Non-pigmented ciliary epithelial cell (primary cell): Measurements from ENCODE around the gene INTS1.
A peak's percentile ranks its signal among the peaks of the same experiment; 100 is the strongest.

Experiments used
- DNase-seq: peaks from one replicate; pipeline ENCODE4 v3.0.0-alpha.2; 2010; ENCODE audit warnings: low read depth

The INTS1 gene, protein sequence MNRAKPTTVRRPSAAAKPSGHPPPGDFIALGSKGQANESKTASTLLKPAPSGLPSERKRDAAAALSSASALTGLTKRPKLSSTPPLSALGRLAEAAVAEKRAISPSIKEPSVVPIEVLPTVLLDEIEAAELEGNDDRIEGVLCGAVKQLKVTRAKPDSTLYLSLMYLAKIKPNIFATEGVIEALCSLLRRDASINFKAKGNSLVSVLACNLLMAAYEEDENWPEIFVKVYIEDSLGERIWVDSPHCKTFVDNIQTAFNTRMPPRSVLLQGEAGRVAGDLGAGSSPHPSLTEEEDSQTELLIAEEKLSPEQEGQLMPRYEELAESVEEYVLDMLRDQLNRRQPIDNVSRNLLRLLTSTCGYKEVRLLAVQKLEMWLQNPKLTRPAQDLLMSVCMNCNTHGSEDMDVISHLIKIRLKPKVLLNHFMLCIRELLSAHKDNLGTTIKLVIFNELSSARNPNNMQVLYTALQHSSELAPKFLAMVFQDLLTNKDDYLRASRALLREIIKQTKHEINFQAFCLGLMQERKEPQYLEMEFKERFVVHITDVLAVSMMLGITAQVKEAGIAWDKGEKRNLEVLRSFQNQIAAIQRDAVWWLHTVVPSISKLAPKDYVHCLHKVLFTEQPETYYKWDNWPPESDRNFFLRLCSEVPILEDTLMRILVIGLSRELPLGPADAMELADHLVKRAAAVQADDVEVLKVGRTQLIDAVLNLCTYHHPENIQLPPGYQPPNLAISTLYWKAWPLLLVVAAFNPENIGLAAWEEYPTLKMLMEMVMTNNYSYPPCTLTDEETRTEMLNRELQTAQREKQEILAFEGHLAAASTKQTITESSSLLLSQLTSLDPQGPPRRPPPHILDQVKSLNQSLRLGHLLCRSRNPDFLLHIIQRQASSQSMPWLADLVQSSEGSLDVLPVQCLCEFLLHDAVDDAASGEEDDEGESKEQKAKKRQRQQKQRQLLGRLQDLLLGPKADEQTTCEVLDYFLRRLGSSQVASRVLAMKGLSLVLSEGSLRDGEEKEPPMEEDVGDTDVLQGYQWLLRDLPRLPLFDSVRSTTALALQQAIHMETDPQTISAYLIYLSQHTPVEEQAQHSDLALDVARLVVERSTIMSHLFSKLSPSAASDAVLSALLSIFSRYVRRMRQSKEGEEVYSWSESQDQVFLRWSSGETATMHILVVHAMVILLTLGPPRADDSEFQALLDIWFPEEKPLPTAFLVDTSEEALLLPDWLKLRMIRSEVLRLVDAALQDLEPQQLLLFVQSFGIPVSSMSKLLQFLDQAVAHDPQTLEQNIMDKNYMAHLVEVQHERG (N-terminal part only)

DNA sequence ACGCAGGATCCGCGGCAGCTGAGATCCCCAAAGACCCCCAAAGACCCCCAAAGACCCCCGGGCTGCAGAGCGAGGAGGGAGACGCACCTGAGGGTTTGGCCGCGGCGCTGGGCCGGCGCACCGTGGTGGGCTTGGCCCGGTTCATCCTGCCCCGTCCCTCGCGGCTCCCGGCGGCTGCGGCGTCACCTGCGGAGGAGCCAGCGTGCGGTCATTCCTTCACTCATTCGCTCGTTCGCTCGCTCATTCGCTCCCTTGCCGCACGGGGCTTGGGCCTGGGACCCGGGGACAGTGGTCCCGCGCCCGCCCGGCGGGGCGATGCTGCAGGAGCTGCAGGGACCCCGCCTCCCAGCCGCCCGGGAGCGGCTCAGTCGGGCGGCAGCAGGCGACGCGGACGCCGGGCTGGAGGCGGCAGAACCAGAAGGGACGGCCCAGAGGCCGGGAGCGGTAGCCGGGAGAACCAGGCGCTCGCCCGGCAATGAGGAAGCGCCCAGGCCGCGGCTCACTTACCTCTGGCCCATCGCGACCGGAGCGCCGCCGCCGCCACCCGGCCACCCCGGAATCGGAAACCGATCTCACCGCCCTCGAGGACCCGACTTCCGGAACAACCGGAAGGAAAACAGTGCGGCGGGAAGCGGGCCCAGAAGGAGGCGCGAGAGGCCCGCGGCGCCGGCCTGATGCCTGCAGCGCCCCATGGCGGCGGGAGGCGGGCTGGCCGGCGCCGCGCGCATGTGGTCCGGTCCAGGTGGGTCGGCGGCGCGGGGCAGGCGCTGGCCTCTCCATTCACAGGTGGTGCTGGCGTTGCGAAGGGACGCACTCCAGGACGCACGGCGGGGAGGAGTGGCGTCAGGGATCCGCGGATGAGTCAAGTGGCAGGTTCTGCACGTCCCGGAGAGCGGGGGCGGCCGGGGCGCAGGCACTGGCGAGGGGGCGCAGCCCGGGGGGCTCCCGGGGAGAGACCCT is at the start of gene INTS1:
TSS of gene INTS1 (minus strand) at position 574 of the 960 bp plus-strand sequence. CDS start at position 145, 429 bp downstream.
- DNase-seq = peak; percentile 22

- DNase-seq = no peak
Measured at GRCh38 chr7:1553512-1554210, 49.5 kb upstream of the INTS1 start.

- no peak for DNase-seq
Measured at GRCh38 chr7:1552200-1552599, 48.0 kb upstream of the INTS1 start.

DNA sequence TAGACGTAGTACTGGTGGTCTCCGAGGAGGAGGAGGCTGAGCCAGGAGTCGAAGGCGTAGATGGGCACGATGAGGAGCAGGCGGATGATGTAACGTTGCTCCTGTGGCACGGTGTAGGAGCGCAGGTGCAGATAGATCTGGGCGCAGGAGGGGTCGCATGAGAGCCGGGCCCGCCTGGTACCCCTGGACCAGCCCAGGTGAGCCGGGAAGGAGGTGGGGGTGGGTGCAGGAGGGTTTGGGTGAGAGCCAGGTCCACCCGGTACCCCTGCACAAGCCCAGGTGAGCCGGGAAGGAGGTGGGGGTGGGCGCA is 46.6 kb upstream of the INTS1 start:
- no peak for DNase-seq

GRCh38 chr7:1550005-1550845 is 46.0 kb upstream of the INTS1 start:
- DNase-seq = no peak

DNA sequence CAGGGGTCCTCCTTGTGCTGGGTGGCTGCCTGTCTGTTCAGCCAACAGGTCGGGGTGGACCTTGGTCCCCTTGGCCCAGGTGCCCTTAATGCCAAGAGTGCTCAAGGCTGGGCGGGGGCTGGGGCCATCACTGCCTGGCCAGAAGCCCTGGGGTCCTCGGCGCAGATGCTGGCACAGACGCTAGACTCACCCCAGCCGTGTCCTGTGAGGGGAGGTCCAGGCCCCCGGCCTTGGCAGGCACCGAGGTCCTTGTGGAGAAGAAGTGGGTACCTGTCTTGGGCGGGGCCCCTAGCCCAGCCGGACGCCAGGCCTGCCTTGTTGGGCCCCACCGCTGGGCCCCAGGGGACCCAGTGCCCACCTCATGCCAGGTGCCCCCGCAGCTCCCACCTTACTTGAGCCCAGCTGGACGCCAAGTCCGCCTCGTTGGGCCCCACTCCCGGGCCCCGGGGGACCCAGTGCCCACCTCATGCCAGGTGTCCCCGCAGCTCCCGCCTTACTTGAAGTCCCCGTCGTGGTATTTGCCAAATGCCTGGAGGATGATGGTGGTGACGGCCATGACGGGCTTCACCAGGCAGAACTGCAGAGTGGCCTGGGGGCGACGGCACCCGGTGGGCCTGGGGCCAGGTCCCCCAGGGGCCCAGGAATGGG is 45.3 kb upstream of the INTS1 start:
- DNase-seq = no peak

- no peak for DNase-seq
Measured at GRCh38 chr7:1548944-1549343, 44.8 kb upstream of the INTS1 start.

GRCh38 chr7:1548438-1548831 is 44.2 kb upstream of the INTS1 start:
- DNase-seq = no peak

GRCh38 chr7:1547777-1548437 is 43.7 kb upstream of the INTS1 start:
- DNase-seq = no peak

DNA sequence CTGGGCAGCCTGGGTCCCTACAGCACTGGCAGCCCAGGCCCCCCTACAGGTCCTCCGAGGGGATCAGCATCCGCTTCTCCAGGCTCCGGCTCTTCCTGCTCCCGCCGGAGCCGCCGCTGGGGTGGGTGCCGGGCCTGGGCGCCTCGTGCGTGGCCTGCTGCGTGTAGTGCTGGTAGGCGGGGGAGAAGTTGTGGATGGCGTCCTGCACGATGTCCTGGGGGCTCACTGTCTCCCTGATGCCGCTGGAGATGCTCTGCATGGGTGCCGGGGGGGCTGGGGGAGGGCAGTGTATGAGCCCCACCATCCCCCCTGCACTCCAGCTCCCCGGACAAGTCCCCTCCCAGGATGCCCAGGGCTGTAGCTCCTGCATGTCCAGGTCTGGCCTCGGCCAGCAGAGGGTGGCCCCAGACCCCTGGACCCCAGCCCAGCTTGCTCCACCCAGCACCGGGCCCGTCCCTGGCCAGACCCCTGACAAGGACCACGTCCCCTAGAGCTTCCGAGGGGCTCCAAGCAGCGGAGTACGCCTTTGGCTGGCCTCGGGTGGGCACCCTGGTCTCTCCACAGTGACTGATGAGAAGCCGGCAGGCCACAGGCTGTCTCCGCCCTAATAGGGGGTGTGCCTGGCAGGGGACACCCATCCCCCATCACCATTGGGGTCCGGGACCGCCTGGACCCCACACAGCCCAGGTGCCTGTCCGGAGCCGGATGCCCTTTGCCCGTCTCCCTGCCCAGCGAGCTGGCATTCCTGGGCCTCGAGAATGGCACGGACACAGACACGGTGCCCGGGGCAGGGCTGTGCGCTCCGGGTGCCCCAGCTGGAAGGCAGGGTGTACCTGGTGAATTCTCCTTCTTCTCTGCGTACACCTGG is 43.0 kb upstream of the INTS1 start:
- no peak for DNase-seq

- no peak for DNase-seq
Measured at GRCh38 chr7:1546274-1546908, 42.2 kb upstream of the INTS1 start.

GRCh38 chr7:1545417-1546246 is 41.4 kb upstream of the INTS1 start:
- no peak for DNase-seq

DNA sequence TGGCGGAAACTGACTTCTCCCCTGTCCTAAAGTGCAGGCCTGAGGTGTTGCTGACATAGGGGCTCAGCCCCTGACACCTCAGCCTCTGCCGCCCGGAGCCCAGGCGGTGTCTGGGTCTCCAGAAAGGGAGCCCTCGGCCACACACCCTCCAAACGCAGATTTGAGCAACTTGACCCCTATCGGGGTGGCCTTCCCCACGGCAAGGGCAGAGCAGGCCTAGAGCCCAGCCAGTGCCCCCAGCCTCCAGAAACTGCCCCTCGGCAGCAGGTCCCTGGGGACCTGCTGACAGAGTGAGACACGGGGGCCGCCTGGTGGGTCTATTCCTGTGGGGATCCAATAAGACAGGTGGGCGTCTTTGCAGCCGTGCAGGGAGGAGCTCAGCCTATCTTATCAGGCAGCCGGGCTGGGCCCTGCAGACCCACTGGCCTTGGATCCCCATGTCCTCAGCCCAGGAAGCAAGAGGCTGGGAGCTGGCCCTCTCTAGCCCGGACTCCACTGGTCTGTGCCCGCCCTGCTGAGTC is 40.8 kb upstream of the INTS1 start:
- no peak for DNase-seq

- no peak for DNase-seq
Measured at GRCh38 chr7:1544178-1544895, 40.1 kb upstream of the INTS1 start.

DNA sequence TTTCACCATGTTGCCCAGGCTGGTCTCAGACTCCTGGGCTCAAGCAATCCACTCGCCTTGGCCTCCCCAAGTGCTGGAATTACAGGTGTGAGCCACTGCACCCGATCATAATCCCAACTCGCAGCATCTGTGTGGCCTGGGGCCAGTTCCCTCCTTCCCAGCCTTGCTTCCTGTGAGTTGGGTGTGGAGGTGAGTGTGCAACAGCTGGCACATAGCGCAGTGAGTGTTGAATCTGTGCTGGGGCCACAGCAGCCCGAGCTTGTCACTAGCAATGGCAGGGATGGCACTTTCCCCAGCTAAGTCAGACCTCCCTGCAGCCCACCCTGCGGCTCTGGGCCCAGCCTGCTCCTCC is 39.6 kb upstream of the INTS1 start:
- no peak for DNase-seq
